ENCODE results near the gene PRR23C.
"Not testable (repeated sequence)": the region's sequence is repeated elsewhere in the genome, so short reads cannot be mapped to it uniquely, and the experiment has no call there.

Gene PRR23C

DNA sequence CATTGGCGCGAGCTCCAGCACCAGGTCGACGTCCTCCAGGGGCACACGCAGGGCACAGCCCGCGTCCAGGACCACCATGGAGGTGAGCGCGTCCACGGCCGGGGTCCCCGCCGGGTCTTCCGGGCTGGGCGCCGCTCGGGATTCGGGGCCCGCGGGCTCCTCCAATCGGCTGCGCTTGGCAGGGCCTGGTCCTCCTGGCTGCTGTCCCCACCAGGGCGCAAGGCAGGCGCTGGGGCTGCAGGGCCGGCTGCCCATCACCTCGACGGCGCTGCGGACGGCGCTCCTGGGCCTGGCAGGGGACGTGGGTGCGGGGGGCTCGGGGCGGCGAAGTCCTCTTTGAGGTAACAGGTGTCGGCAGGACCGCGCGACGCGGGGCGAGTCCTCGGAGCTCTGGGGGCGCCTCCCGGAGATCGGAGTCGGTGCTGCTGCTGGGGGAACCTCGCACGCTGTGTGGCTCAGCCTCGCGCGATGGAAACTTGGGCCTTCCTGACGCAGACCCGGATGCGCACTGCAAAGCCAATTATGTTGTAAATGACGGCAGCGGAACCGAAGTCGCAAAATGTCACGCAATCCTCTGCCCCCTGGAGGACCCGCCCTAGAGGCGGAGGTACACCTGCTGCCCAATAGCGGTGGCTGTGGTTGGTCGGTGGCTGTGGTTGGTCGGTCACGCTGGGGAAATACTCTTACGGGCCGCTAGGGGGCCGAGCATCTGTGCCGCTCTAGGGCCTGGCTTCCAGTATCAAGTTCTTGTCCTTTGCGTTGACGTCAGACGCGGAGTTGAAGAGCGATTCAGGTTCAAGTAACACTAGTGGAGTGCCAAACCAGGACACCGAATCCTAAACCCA, at the start of gene PRR23C:
PRR23C (minus strand) TSS at position 527 of the 845 bp plus-strand sequence; CDS start at position 255, 272 bp downstream.
- no peak for DNase-seq

DNA sequence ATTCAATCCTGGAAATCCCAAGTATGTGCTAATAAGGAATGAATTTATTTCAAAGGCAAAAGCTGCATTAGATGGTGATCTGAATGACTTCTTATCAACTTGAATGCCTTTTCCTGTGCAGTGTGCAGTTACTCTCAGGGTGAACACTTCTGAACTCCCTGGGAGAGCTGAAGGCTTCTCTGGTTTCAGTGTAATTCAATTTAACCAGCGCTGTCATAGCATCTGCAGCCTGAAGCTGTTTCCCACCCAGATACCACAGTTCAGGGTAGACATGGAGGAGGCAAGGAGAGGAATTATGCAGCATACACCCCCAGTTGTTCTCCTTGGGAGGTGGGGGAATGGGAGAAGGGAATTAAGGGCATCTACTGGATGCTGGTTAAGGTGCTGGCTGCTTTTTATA, 49.1 kb upstream of the PRR23C start:
- DNase-seq = no peak

DNA sequence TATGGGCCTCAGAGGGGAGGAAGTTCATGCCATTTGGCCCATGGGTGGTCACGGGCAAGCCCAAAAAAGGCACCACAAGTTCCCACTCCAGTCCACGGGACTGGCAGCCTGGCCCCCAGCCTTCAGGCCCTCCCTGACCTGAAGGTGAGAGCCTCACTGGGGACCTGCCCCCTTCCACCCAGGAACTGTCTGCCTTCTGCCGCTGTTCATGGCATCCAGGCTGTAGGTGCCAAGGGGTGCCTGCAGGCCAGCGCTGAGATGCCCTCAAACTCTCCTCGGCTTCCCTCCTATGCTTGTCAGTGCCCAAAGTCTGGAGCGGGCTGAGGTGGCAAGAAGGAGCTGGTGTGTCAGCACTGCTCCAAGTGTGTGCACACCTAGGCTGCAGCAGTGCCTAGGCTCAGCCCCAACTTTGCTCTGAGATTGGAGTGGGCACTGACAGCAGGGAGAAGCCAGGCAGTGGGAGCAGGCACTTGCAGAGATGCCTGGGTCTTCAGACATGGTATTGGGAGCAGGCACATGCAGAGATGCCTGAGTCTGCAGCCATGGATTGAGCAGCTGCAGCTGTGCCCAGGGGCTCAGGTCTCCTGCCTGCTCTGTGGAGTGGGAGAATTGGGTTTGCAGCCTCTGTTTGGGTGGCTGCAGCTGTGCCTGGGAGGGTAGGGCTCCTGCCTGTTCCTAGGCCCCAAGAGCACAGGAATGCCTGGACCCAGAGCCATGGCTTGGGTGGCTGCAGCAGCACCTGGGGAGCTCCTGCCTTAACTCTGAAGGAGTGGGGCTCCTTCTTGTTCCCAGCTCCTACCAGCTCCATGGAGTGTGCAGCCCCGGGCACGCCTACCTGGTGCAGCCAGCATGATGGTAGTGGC, 44.0 kb upstream of the PRR23C start:
- DNase-seq = no peak

DNA sequence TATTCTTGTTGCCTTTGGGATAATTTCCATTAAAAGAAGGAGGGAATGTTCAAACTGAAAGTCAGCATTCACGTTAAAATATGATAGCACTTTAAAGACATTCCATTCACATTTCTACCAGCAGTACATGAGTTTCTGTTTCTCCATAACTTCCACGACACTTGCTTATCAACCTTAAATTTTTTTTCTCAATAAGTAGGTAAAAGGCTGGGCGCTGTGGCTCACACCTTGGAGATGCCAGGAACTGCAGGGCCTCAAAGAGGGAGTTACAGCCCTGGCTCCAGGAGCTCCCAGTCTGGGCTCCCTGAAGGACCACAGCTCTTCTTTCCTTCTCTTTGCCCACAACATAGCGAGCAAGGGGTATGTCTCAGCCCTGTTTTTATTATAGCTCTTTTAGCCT, 42.9 kb upstream of the PRR23C start:
- DNase-seq = no peak

DNA sequence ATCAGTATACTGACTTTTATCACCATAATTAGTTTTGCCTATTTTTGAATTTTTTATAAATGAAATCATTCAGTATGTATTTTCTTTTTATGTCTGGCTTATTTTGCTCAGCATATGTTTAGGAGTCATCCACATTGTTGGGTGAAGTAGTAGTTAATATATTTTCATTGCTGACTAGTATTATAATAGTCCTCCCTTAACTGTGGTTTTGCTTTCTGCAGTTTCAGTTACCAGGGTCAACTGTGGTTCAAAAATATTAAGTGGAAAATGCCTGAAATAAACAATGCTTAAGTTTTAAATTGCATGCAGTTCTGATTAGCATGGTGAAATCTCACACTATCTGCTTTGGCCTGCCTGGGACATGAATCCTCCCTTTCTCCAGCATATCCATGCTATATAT, 39.5 kb upstream of the PRR23C start:
- no peak for DNase-seq

DNA sequence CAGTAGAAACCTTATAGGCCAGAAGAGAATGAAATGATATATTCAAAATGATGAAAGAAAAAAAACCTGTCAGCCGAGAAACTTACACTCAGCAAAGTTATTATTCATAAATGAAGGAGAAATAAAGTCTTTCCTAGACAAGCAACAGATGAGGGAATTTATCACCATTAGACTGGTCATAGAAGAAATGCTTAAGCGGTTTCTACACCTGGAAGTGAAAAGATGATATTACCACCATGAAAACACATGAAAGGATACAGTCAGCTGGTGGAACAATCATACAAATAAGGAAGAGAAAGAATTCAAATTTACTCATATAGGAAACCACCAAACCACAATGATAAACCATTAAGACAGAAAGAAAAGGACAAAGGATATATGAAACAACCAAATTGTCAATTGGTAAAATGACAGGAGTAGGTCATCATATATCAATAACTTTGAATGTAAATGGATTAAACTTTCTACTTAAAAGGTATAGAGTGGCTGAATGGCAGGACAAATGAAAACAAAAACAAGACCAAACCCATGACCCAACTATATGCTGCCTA, 29.9 kb upstream of the PRR23C start:
- DNase-seq = no peak

DNA sequence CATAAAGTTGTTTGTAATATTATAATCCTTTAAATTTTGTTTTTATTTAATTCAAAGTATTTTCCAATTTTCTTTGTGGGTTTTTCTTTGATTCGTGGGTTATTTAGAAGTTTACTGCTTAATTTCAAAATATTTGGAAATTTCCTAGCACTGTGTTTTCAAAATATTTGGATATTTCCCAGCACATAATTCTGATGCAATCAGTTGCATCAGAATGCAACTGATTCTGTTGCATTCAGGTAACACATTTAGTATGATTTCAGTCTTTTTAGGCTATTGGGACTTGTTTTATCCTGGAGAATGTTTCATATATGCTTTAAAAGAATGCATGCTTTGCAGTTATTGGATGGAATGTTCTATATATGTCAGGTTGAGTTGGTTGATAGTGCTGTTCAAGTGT, 18.2 kb upstream of the PRR23C start:
- DNase-seq = no peak

DNA sequence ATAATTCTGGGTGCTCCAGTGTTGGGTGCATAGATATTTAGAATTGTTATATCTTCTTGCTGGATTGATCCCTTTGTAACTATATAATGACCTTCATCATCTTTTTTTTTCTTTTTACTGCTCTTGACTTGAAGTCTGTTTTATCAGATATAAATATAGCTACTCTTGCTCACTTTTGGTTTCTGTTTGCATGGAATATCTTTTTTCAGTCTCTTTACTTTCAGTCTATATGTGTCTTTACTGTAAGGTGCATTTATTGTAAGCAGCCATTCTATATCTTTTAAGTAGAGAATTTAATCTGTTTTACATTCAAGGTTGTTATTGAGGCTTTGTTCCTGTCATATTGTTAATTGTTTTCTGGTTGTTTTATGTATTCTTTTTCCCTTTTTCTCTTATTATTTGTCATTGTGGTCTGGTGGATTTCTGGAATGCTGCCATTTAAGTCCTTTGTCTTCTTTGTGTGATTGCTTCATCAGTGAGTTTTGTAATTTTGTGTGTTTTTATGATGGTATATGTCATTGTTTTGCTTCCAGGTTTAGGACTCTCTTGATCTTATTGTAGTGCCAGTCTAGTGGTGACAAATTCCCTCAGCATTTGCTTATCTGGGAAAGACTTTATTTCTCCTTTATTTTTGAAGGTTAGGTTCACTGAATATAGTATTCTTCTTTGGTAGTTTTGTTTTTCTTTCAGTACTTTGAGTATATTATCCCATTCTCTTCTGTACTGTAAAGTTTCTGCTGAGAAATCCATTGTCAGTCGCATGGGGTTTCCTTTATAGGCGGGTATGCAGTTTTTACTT, 8.3 kb upstream of the PRR23C start:
- DNase-seq = no peak

DNA sequence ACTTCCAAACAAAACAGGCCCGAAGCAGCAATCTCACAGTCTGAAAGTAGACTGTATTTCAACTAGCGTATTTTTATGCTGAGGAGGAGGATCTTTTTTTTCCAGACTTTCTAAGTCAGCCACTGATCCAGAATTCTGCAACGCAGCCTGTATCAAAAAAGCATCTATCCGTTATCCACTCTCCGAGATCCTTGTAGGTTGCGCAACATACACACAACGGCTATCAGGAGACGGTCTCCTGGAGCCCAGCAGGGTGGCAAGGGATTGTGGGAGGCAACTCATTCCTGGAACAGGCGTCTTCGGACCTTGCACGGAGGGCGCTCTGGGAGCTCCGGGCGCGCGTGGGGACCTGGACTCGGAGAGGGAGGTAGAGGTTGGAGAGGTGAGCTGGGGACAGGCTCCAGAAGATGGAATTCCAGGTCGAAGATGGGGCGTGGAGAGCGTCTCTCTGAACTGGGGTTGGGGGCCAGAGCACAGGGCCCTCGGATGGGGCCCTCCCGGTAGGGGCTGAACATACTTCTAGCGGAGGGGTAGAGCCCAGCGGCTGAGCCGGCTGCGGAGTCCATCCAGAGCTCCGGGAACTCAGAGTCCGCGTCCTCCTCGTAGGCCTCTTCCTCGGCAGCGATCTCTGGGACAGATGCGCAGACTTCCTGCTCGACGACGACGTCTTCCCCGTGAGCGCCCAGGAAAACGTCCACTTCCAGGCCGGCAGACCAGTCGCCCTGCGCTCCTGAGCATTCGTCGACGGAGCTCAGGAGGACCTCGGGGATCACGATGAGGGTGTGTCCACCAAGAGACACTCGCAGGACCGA, 932 bp downstream of the PRR23C start:
- no peak for DNase-seq

DNA sequence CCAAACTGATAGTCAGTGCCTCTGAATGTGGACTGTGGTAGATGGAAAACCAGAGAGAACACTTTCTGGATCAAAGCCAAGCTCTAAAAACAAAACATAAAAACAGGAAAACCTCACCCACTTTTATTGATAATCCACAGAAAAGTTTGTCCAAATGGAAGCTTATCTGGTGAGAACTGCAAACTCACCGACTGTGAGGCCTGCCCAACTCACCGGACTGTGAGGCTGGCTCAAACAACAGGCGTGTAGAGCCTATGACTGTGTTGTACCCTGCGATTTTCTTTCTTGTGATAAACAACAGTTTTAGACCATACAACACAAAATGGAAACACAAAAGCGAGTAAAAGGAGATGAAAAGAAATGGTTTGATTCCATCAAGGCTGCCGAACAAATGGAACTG, 7.2 kb downstream of the PRR23C start:
- no peak for DNase-seq

DNA sequence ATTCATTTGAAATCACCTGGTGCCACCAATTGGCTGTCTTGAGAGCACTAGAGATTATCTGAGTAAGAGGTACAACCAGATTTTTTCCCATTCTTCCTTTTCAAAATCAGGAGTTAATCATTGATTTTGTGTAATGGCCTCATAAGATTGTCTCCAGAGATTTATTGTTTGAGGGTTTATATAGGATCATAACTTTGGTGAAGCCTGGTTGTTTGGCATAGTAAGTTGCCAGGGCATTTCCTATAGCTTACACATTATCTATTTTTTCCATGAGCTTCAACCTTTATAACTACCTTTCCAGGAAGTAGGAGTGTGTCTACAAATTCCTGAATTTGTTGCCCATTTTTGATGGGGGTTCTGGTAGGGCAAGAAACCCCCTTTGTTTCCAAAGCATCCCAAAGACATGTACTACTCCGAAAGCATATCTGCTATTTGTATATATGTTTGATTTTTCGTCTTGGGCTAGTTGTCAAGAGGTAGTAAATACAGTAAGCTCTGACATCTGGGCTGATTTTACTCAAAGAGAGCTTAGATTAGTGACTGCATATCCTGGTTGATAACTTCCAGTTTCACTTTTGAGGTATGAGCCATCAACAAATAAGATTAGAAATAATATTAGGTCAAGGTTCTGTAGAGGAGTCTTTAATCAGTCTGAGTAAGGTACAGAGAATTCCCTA, 12.2 kb downstream of the PRR23C start:
- DNase-seq = no peak

DNA sequence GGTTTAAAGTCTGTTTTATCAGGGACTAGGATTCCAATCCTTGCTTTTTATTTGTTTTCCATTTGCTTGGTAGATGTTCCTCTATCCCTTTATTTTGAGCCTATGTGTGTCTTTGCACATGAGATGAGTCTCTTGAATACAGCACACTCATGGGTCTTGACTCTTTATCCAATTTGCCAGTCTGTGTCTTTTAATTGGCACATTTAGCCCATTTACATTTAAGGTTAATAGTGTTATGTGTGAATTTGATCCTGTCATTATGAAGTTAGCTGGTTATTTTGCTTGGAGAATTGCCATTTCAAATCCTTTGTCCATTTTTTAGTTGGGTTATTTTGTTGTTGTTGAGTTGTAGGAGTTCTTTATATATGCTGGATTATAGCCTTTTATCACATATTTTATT, 14.1 kb downstream of the PRR23C start:
- not testable (repeated sequence) for DNase-seq

DNA sequence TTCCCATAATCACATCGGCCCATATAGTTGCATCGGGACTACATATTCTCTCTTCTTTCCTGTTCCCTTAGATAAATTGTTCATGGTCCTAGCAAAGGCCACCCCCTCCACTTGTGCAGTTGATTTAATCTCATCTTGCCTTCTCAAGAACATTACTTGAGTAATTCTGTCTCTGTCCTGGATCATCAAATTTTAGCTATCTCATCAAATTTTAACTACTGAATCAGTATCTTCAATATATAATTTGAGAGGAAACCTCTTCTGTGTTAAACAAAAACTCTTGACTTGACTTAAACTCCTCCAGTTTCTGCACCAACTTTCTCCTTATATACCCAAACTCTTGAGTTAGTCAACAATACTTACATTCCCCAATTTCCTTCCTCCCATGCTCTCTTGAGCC, 19.7 kb downstream of the PRR23C start:
- DNase-seq = no peak

DNA sequence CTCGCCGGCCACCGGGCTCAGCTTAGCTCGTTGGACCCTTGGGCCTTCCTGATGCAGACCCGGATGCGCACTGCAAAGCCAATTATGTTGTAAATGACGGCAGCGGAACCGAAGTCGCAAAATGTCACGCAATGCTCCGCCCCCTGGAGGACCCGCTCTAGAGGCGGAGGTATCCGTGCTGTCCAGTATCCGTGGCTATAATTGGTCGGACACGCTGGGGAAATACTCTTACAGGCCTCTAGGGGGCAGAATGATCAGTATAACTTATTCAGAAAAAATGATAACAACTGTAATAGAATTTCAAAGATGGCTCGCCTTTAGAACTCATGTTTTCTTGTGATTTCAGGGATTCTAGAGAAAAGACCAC, 23.8 kb downstream of the PRR23C start, which contains the start of gene PRR23B:
PRR23B (minus strand) TSS at position 59 of the 367 bp plus-strand sequence. CDS start 265 bp downstream, outside the sequence.
- no peak for DNase-seq

DNA sequence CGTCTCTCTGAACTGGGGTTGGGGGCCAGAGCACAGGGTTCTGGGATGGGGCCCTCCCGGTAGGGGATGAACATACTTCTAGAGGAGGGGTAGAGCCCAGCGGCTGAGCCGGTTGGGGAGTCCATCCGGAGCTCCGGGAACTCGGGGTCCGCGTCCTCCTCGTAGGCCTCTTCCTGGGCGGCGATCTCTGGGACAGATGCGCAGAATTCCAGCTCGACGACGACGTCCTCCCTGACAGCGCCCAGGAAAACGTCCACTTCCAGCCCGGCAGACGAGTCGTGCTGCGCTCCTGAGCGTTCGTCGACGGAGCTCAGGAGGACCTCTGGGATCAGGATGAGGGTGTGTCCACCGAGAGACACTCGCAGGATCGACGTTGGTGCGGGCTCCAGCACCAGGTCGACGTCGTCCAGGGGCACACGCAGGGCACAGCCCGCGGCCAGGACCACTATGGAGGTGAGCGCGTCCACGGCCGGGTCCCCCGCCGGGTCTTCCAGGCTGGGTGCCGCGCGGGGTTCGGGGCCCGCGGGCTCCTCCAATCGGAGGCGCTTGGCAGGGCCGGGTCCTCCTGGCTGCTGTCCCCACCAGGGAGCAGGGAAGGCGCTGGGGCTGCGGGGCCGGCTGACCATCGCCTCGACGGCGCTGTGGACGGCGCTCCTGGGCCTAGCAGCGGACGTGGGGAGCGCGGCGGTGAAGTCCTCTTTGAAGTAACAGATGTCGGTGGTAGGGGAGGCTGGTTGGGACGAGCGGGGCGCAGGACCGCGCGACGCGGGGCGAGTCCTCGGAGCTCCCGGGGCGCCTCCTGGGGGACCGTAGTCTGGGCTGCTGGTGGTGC, 24.4 kb downstream of the PRR23C start:
- DNase-seq = no peak

DNA sequence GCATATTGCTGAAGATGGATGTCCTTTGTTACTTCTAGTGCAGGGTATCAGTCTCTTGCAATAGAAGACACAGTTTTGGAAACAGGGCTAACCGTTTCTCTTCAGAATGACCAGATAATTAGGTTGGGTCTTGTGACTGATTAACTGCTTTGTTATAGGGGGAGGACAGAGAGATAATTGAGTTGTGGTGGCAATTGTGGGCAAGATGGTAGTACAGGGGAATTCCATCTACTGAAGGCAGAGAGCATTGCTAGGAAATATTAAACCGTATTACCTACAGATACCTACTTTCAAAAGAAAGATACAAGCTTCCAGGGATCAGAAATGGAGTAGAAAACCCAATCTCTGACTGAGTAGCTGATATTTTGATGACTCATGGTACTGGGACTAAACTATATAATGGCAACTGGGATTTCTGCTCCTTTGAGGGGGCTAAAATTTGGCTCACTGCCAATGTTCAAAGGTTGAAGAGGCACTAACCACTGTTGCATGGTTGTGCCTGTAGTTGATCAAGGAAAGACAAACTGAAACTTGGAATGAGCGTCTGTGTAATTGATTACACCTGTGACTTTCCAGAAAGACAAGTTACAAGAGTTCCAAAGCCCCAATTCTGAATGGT, 28.2 kb downstream of the PRR23C start:
- no peak for DNase-seq

DNA sequence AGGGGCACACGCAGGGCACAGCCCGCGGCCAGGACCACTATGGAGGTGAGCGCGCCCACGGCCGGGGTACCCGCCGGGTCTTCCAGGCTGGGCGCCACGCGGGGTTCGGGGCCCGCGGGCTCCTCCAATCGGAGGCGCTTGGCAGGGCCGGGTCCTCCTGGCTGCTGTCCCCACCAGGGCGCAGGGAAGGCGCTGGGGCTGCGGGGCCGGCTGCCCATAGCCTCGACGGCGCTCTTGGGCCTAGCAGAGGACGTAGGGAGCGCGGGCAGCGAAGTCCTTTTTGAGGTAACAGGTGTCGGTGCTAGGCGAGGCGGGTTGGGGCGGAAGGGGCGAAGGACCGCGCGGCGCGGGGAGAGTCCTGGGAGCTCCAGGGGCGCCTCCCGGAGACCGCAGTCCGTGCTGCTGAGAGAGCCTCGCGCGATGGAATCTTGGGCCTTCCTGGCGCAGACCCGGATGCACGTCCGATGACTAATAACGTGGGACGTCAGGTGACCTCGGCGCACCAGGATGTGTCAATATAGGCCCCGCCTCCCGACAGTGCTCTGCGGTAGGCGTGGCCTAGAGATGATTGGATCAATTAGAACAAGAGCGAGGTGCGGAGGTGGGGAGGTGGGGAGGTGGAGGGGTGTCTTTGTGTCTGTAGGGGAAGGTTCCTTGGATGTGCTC, 38.5 kb downstream of the PRR23C start, which contains the start of gene PRR23A:
PRR23A (minus strand) TSS at position 218 of the 666 bp plus-strand sequence; CDS start at position 218, 0 bp downstream.
- no peak for DNase-seq

DNA sequence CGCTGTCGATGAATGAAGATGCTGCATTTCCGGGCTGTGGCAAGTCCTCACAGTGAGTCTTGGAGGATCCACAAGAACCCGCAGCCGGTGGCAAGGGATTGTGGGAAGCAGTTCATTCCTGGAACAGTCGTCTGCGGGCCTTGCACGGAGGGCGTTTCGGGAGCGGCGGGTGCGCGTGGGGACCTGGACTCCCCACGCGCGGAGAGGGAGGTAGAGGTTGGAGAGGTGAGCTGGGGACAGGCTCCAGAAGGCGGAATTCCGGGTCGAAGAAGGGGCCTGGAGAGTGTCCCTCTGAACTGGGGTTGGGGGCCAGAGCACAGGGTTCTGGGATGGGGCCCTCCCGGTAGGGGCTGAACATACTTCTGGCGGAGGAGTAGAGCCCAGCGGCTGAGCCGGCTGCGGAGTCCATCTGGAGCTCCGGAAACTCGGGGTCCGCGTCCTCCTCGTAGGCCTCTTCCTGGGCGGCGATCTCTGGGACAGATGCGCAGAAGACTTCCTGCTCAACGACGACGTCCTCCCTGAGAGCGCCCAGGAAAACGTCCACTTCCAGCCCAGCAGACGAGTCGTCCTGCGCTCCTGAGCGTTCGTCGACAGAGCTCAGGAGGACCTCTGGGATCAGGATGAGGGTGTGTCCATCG, 39.2 kb downstream of the PRR23C start:
- no peak for DNase-seq

DNA sequence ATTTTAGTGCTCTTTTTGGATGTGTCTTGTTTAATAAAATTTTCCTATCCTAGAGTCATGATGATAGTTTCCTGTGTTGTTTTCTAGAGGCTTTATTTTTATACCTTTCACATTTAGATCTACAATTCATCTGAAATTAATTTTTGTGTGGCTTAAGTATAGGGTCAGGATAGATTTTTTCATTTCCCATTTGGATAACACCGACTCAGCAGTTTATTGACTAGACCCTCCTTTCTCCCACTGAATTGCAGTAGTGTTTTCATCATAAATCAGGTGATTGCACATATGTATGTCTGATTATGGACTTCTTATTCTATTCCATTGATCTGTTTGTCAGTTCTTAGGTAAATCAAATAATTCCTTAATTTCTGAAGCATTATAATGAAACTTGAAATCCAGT, 49.0 kb downstream of the PRR23C start:
- DNase-seq = no peak
